ENCODE measurements around the gene DSG1. TPM values are rescaled to one million over a fixed set of nuclear protein-coding genes. Genes with fewer than 3 reads are reported as not detected.

Gene DSG1
- total and polyA plus RNA-seq, 2 experiments from 2014 or later = not detected

DNA sequence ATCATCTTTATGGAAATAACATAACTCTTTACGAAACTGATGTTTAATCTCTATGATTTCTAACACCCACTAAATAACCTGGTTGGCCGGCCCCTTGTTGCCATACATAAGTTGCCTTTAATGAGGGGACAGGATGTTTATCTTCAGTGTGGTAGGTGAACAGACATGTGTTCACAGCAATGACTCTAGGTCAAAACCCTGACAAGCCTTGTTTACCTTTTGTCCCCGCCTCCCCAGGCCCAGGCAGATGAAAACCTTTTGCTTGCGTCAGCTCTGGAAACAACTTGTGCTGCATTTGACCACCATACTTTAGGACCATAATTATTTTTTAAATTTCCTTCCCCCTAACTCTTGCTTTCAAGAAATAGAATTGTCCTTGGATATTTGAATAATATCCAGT, 55.7 kb downstream of the DSG1 start:
- no peak overlapping the region for H3K4me3 ChIP-seq
- H3K79me2 ChIP-seq (ENCODE audit: insufficient read depth) = no peaks in the 10 kb centered on the region
- DNase-seq = no peak
- no peaks in the 10 kb centered on the region for H3K27me3 ChIP-seq (replicated peaks; ENCODE audit: insufficient read depth)
- H3K9me2 ChIP-seq (ENCODE audit: insufficient read depth) = no peaks in the 10 kb centered on the region
- WGBS, 2 experiments (ENCODE audit: low coverage in 1 of 2, low lambda C conversion rate in 2 of 2, missing lambda C conversion rate in 2 of 2) = 18 to 30% methylated on average over 4 of the region's 4 CpGs
- H3K36me3 ChIP-seq (ENCODE audit: low read depth) = no peaks in the 10 kb centered on the region
- TF ChIP-seq EZH2phosphoT487 (IDR thresholded peaks at IDR 0.05; ENCODE audit: insufficient read depth, low read depth) (no peak), EZH2 (IDR thresholded peaks at IDR 0.05; ENCODE audit: insufficient read depth, poor library complexity, severe bottlenecking) (no peak)
- H3K9ac ChIP-seq = no peak overlapping the region
- H3K4me1 ChIP-seq (ENCODE audit: insufficient read depth) = no peaks in the 10 kb centered on the region
- no peaks in the 10 kb centered on the region for H3K9me3 ChIP-seq (ENCODE audit: low read depth)
- H2AFZ ChIP-seq = no peak overlapping the region
- no peak overlapping the region for H3K4me2 ChIP-seq (ENCODE audit: unreplicated experiment)
- no peak overlapping the region for H3K27ac ChIP-seq
- no peaks in the 10 kb centered on the region for H4K20me1 ChIP-seq (ENCODE audit: insufficient read depth)
- in situ Hi-C loops (cut with MboI) = no loop called here
- H3F3A ChIP-seq (ENCODE audit: insufficient read depth) = no peaks in the 10 kb centered on the region

DNA sequence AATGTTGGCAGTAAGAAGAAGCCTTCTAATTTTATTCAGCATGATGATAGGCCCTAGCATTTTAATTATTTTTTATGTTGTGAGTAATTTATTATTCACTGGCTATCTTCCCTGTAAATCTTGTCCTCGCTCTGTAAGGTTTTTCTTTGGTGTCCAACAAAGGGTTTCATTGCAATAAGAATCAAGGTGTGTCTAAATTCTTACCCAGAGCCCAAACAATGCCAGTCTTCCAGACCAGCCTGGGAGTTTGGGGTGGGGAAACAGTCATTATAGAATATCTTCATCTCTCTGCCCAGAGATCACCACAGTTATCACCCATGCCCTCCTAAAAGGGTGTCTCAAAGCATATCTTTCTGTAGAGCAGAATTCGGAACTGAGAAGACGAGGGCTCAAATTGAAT, 58.5 kb downstream of the DSG1 start, which contains the start of gene DSG4:
DSG4 (plus strand) TSS at position 301 of the 400 bp plus-strand sequence. CDS start 135 bp downstream, outside the sequence.
- Histone ChIP-seq H3K4me2 (ENCODE audit: unreplicated experiment) (no peak within 1 kb of the TSS), H3F3A (ENCODE audit: insufficient read depth) (no peaks in the 10 kb centered on the region), H3K4me1 (ENCODE audit: insufficient read depth) (no peaks in the 10 kb centered on the region), H3K4me3 (no peak within 1 kb of the TSS), H4K20me1 (ENCODE audit: insufficient read depth) (no peaks in the 10 kb centered on the region), H3K9ac (no peak within 1 kb of the TSS), H2AFZ (no peak within 1 kb of the TSS), H3K27me3 (replicated peaks; ENCODE audit: insufficient read depth) (no peaks in the 10 kb centered on the region), H3K9me2 (ENCODE audit: insufficient read depth) (no peaks in the 10 kb centered on the region), H3K27ac (no peak within 1 kb of the TSS), H3K9me3 (ENCODE audit: low read depth) (no peaks in the 10 kb centered on the region), H3K36me3 (ENCODE audit: low read depth) (no peaks in the 10 kb centered on the region), H3K79me2 (ENCODE audit: insufficient read depth) (no peaks in the 10 kb centered on the region)
- 19 to 25% methylated on average over 3 of the region's 3 CpGs for WGBS, 2 experiments (ENCODE audit: low coverage in 1 of 2, low lambda C conversion rate in 2 of 2, missing lambda C conversion rate in 2 of 2)
- no peak for DNase-seq
- in situ Hi-C loops (cut with MboI) = no loop called here
- no peak for TF ChIP-seq EZH2 (IDR thresholded peaks at IDR 0.05; ENCODE audit: insufficient read depth, poor library complexity, severe bottlenecking)
- TF ChIP-seq EZH2phosphoT487 (IDR thresholded peaks at IDR 0.05; ENCODE audit: insufficient read depth, low read depth) = no peak

DNA sequence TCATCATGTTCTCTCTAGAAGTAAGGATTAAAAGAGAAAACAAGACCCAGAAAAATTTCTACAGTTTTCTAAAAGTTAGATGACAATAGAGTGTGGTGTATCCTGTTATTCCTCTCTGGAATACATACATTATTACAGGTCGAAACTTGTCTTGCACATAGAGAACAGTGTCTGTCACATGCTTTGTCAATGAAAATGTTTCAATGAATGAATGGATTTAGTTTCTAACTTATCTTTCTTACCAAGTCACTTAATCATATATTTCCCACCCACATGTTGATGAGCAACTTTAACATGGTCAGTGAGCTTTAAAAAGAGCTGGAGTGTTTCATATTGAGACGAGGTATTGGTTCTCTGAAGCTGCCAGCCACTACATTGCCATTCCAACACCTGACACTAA, 63.0 kb downstream of the DSG1 start:
- Histone ChIP-seq H3F3A (ENCODE audit: insufficient read depth) (no peaks in the 10 kb centered on the region), H3K79me2 (ENCODE audit: insufficient read depth) (no peaks in the 10 kb centered on the region), H3K4me2 (ENCODE audit: unreplicated experiment) (no peak overlapping the region), H3K27me3 (replicated peaks; ENCODE audit: insufficient read depth) (no peaks in the 10 kb centered on the region), H4K20me1 (ENCODE audit: insufficient read depth) (no peaks in the 10 kb centered on the region), H3K9me3 (ENCODE audit: low read depth) (no peaks in the 10 kb centered on the region), H3K27ac (no peak overlapping the region), H3K4me3 (no peak overlapping the region), H3K9ac (no peak overlapping the region), H3K9me2 (ENCODE audit: insufficient read depth) (no peaks in the 10 kb centered on the region), H2AFZ (no peak overlapping the region), H3K36me3 (ENCODE audit: low read depth) (no peaks in the 10 kb centered on the region), H3K4me1 (ENCODE audit: insufficient read depth) (no peaks in the 10 kb centered on the region)
- TF ChIP-seq EZH2phosphoT487 (IDR thresholded peaks at IDR 0.05; ENCODE audit: insufficient read depth, low read depth) = no peak
- in situ Hi-C loops (cut with MboI) = no loop called here
- WGBS, 2 experiments (ENCODE audit: low coverage in 1 of 2, low lambda C conversion rate in 2 of 2, missing lambda C conversion rate in 2 of 2) = 12 to 19% methylated on average over 2 of the region's 2 CpGs
- no peak for DNase-seq

DNA sequence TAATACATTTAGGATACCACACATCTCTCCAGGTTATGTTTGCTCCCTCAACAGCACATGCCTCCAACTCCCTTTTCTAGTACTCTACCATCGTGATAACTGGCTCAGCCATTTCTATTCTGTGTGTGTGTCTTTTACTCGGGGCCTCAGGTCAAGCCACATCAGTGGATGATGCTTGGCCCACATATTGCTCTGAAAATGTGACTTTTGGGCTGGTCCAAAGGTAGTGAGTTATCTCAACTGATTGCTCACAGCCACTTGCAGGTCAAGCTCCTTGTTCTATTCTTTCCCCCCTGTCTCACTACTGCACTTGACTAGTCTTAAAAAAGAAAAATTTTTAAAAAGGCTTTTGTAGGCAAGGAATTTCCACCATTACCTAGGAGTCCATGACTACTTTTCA, 64.1 kb downstream of the DSG1 start:
- no peak for TF ChIP-seq EZH2 (IDR thresholded peaks at IDR 0.05; ENCODE audit: insufficient read depth, poor library complexity, severe bottlenecking)
- TF ChIP-seq EZH2phosphoT487 (IDR thresholded peaks at IDR 0.05; ENCODE audit: insufficient read depth, low read depth) = no peak
- WGBS, 2 experiments (ENCODE audit: low coverage in 1 of 2, low lambda C conversion rate in 2 of 2, missing lambda C conversion rate in 2 of 2) = 2 to 10% methylated on average over 2 of the region's 2 CpGs
- H3K9me2 ChIP-seq (ENCODE audit: insufficient read depth) = no peaks in the 10 kb centered on the region
- H3F3A ChIP-seq (ENCODE audit: insufficient read depth) = no peaks in the 10 kb centered on the region
- no peaks in the 10 kb centered on the region for H3K27me3 ChIP-seq (replicated peaks; ENCODE audit: insufficient read depth)
- no peaks in the 10 kb centered on the region for H4K20me1 ChIP-seq (ENCODE audit: insufficient read depth)
- H2AFZ ChIP-seq = no peak overlapping the region
- H3K9me3 ChIP-seq (ENCODE audit: low read depth) = no peaks in the 10 kb centered on the region
- in situ Hi-C loops (cut with MboI) = no loop called here
- H3K36me3 ChIP-seq (ENCODE audit: low read depth) = no peaks in the 10 kb centered on the region
- H3K4me2 ChIP-seq (ENCODE audit: unreplicated experiment) = no peak overlapping the region
- H3K4me1 ChIP-seq (ENCODE audit: insufficient read depth) = no peaks in the 10 kb centered on the region
- DNase-seq = no peak
- H3K27ac ChIP-seq = no peak overlapping the region
- H3K4me3 ChIP-seq = no peak overlapping the region
- H3K9ac ChIP-seq = no peak overlapping the region
- H3K79me2 ChIP-seq (ENCODE audit: insufficient read depth) = no peaks in the 10 kb centered on the region

DNA sequence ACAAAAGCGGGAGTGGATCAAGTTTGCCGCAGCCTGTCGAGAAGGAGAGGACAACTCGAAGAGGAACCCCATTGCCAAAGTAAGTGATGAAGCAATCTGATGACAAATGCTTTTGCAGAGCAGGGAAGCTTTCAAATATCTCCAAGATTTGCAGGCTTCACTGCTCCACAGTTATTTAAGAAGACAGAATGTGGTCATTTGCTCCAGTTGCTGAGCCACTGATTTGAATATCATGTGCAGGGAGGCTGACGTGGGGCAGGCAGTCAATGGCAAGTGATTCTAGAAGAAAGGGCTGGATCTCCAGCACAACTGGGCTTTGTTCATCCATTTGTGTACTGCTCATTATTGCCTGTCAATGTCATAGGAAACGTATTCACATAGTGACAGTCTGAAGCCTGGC, 68.8 kb downstream of the DSG1 start:
- Histone ChIP-seq H3K36me3 (ENCODE audit: low read depth) (no peaks in the 10 kb centered on the region), H3K4me3 (no peak overlapping the region), H3K9me3 (ENCODE audit: low read depth) (no peaks in the 10 kb centered on the region), H3F3A (ENCODE audit: insufficient read depth) (no peaks in the 10 kb centered on the region), H3K9ac (no peak overlapping the region), H3K27me3 (replicated peaks; ENCODE audit: insufficient read depth) (no peaks in the 10 kb centered on the region), H4K20me1 (ENCODE audit: insufficient read depth) (no peaks in the 10 kb centered on the region), H3K4me1 (ENCODE audit: insufficient read depth) (no peaks in the 10 kb centered on the region), H2AFZ (no peak overlapping the region), H3K9me2 (ENCODE audit: insufficient read depth) (no peaks in the 10 kb centered on the region), H3K79me2 (ENCODE audit: insufficient read depth) (no peaks in the 10 kb centered on the region), H3K4me2 (ENCODE audit: unreplicated experiment) (no peak overlapping the region), H3K27ac (no peak overlapping the region)
- 42 to 48% methylated on average over 6 of the region's 6 CpGs for WGBS, 2 experiments (ENCODE audit: low coverage in 1 of 2, low lambda C conversion rate in 2 of 2, missing lambda C conversion rate in 2 of 2)
- TF ChIP-seq EZH2 (IDR thresholded peaks at IDR 0.05; ENCODE audit: insufficient read depth, poor library complexity, severe bottlenecking) (no peak), EZH2phosphoT487 (IDR thresholded peaks at IDR 0.05; ENCODE audit: insufficient read depth, low read depth) (no peak)
- in situ Hi-C loops (cut with MboI) = no loop called here
- DNase-seq = no peak
